GM23248 (cell line): ENCODE results near the gene ZSWIM3.

ENCODE experiments used
- EZH2 ChIP-seq: fragments of 200-600 bp; sonication (generic); IDR thresholded peaks from 2 replicates; pipeline ENCODE4 v1.6.1; 2018; ENCODE audit warnings: antibody characterized with exemption, mild to moderate bottlenecking; ENCODE audit not compliant: insufficient read depth, poor library complexity, severe bottlenecking
- EZH2phosphoT487 ChIP-seq: fragments of 200-600 bp; sonication (generic); IDR thresholded peaks from 2 replicates; pipeline ENCODE4 v1.6.1; 2018; ENCODE audit warnings: antibody characterized with exemption, moderate library complexity, mild to moderate bottlenecking, low read depth; ENCODE audit not compliant: insufficient read depth

GRCh38 chr20:45818239-45818638 lies 39.2 kb upstream of the ZSWIM3 start:
- TF ChIP-seq EZH2phosphoT487 (no peak), EZH2 (no peak)
